SK-MEL-5 (cell line): ENCODE measurements around the gene TNRC18. TPM values are rescaled to one million over a fixed set of nuclear protein-coding genes. Genes with fewer than 3 reads are reported as not detected.
"Not testable (repeated sequence)": the region's sequence is repeated elsewhere in the genome, so short reads cannot be mapped to it uniquely, and the experiment has no call there.

Experiments used
- DNase-seq: peaks from one replicate; pipeline ENCODE4 v3.0.0-alpha.2; 2016; ENCODE audit warnings: low read depth, low spot score
- in situ Hi-C: cut with HindIII; loops from 2 replicates; pipeline ENCODE4 v1.10.0; 2016; ENCODE audit warnings: low sequenced_read_pairs, high pct_unique_total_duplicates, low pct_unique_long_range_greater_than_20kb
- total RNA-seq: library from RNA; depleted of rRNA; stranded (reverse); fragments of >200 nt; shearing (Covaris generic); gene quantifications from 2 replicates; pipeline ENCODE4 v1.2.3, GENCODE V29; 2014

TNRC18 gene
- total RNA-seq, 1 experiment from 2014 or later, result 40.8 TPM

DNA sequence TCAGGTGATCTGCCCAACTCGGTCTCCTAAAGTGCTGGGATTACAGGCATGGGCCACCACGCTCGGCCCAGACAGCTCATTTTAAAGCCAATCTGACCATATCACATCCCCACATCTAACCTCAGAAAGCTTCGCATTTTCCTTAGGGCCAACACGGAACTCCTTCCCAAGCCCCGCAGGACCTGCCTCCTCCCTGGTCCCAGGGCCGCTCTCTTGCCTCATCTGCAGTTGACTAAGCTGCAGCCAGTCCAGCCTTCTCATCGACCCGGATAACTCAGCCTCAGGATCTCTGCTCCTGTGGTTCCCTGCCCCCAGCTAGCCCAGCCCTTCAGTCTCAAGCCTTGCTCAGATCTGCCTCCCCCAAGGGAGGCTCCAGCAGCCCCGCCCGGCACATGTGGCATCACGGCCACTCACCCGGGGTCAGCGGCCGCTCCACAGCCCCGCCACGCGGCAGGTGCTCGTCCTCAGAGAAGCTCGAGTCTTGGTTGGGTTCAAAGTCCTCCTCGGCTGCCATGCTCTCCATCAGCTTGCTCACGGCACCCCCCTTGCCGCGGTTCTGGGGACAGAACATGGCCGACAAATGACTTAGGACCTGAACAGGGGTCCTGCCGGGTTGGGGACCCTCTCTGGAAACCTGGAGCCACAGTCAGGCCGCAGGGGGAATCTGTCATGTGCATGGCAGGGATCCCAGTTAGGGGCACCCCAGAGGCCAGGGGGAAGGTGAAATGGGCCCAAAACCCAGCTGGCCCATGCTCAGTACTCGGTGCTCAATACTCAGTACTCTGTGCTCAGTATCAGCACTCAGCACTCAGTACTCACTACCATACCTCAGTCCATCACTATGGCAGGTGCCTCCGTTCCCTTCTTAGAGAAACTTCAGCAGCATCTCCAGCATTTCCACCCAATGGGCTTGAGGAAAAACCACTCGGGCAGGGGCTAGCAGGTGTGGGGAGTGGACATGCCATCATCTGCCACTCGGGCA, 99.5 kb downstream of the TNRC18 start:
- in situ Hi-C loops, DNase-seq: not testable (repeated sequence)

DNA sequence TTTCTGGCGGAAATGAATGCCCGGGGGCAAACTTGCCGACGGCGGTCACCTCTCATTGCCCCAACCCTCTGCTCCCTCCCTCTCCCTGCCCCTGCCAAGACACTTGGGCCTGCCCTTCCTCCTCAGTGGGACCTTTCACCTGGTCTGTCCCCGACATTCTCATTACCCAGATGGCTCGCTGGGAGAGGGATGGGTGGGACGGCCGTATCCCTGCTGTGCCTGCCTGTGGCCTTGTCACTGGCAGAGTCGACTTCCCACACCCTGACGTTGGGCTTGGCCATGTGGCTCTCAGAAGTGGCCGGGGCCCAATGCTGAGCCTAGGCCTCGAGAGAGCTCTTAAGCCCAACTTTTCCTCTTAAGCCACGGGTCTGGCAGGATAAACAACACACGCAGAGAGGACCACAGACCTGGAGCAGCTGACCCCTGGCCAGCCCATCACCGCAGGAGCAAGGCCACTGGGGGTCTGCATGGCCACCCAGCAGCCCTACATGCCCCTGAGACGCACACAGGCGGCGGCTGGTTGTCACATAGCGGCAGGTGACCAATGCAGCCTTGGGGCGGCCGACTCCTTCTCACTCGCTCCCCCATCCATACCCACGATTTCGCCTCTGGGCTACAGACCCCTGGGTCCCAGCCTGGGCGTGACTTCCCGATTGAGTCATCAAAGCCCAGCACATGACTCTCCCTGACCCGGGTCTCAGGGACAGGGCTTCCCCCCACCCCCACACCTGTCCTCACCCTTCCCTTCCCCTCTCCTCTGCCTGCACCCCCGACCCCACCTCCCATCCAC, 100.8 kb downstream of the TNRC18 start:
- in situ Hi-C loops, result no loop called here
- DNase-seq, result no peak

DNA sequence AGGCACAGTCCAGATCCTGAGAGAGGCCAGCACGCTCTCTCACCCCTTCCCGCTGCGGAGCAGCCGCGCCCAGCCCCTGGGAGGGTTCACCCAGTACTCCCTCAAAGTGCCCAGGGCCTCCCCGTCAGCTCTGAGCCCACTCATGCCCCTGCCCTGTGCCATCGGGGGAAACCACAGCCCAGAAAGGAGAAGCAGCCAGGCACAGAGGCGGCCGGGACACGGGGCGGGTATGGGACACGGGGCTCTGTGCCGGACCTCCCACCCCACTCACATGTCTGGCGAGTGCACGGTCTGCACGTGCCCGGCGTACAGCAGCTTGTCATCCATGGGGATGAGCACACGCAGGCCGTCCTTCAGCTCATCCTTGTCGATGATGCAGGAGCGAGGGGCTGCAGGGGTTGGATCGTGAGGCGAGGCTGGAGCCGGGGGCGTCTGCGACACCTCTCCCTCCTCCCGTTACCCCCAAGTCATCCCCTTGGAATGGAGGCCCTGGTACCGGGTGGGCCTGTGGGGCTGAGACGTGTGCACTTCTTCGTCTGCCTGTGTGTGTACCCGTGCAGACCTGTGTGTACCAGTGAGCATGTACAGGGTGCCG, 102.7 kb downstream of the TNRC18 start:
- in situ Hi-C loops, result no loop called here
- no peak for DNase-seq

DNA sequence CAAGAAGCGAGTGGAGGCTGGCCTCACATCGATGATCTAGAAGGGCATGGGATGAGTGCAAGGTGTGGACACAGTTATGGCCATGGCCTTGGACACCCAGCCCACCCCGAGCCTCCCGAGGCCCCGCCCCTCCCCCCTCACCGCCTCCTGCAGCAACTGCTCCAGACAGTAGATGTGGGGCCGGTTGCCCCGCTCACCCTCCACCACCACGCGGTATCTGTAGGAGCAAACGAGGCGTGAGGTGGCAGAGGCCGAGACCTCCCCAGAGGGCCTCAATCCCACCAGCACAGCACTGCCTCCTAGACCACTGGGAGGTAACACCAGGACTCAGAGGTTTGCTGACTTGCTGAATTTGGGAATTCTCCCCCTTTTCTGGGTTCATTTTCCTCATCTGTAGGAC, 103.2 kb downstream of the TNRC18 start:
- in situ Hi-C loops, result no loop called here
- no peak for DNase-seq

DNA sequence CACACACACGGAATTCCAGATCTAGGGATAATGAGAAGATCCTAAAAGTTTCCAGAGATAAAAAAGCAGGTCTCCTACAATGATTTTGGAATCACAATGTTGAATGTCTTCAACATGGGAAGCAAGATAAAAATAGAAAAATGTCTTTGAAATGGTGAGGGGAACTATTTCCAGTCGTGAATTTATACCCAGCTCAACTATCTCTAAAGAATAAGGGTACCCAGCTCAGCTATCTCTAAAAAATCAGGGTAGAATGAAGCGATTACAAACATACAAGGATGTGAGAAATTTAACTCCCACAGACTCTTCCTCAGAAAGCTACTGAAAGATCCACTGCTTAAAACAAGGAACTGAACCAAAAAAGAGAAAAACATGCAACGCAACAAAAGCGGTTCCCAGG, 105.0 kb downstream of the TNRC18 start:
- DNase-seq, in situ Hi-C loops: not testable (repeated sequence)

DNA sequence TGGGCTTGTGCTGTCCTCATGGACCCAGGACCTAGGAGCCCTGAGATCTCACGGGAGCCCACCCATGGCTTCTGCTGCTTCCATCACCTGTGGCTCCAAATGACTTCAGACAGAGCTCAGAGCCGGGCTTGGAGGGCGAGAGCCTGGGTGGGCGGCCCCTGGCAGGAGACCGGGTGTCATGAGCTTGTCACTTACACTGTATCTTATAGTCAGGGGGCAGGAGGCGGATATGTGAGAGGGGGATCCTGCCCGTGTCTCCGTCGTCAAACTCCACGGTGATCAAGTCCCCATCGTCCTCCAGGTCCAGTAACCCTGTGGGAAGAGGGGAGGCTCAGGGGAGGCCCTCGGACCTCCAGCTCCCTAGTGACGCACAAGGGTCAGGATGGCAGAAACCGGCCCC, 107.9 kb downstream of the TNRC18 start:
- in situ Hi-C loops, result no loop called here
- DNase-seq, result no peak

DNA sequence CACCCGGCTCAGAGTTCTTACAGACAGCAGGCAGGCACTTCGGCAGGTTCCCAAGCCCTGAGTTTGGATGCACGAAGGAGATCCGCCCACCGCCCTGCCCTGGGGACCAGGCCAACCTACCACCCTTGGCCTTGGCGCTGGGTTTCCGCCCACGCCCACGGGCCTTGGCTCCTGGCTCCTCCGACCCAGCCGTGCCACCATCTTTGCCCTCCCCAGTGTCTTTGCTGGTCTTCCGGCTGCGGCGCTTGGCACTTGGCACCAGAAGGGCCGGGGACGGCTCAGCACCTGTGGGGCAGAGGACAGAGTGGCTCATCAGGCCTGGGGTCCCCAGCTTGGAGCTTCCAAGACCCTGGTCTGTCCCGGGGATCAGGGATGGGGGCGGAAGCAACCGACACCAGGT, 108.8 kb downstream of the TNRC18 start:
- in situ Hi-C loops, result no loop called here
- DNase-seq, result no peak

DNA sequence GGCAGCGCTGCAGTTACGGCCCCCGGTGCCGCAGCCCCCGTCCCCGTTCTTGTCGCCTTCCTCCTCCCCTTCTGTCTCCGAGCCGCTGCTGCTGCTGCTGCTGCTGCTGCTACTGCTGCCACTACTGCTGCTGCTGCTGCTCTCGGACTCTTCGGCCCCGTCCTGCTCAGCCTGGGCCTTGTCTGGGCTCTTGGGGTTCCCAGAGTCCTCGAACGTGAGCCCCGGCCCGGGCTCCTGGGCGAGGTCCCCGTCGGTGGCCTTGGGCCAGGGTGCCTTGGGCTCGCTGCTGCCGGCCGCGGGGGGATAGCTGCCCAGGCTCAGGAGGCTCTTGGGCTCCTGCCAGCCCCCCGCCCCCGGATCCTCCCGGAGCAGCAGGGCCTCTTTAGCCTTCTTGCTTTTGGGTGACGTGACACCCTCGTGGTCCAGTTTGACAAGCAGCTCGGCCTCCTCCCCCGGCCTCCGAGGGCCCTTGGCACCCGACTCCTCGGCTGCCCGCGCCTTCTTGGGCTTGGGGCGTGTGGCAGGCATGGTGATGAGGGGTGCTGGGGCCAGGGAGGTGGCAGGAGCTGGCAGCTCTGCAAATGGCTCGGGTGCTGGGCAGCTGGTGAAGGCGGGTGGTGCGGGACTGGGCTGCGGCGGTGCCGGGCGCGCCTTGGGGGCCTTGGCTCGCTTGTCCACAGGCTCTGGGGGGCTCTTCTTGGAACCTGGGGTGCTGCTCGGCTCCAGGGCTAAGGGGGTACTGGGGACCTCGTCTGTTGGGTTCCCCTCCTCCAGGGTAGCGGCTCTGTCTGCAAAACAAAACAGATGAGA, 110.4 kb downstream of the TNRC18 start:
- in situ Hi-C loops, DNase-seq: not testable (repeated sequence)

DNA sequence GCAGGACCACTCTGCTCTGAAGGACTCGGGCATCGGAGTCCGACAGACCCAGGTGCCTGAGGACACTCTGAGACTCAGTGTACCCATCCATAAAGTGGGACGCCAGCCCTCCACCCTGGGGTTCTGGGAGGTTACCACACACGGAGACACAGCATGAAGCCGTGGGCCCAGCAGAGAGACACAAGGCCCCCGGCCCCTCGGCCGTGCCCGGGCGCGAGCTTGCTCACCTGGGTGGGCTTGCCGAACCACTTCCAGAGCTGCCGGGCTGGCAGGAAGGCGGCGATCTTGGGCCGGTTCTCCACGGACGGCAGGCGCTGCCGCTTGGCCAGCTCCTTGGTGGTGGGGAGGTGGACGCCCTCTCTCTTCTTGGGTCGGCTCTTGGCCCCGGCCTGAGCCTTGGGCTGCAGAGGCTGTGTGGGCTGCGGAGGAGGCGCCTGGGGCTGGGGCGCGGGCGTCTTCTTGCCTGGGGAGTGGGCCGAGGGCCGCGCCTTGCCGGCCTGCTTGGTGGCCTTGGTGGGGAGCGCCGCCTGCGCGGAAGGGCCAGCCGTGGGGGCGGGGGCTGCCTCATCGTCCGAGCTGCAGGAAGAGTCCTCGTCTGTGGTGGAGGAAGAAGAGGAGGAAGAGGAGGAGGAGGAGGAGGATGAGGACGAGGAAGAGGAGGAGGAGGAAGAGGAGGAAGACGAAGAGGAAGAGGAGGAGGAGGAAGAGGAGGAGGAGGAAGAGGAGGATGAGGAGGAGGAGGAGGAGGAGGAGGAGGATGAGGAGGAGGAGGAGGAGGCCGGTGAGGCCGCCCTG, 111.2 kb downstream of the TNRC18 start:
- in situ Hi-C loops, DNase-seq: not testable (repeated sequence)

DNA sequence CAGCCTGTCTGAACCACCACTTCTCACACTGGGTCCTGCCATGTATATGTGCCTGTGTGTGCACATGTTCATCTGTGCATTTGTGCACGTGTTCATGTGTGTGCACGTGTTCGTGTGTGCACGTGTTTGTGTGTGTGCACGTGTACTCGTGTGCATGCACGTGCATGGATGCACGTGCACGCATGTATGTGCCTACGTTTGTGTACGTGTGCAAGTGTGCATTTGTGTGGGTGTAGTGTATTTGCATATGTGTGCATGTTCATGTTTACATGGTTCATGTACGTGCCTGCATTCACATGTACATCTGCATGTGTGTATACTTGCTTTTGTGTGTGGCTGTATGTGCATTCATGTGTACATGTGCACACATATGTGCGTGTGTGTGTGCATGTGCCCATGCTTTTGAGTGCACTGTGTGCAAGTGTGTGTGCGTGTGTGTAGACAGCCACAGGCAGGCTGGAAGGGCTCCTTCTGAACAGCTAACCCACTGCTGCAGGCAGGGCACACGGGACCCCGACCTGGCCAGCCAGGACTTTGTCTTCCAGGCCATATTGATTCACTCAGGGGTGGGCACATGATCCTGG, 112.7 kb downstream of the TNRC18 start:
- in situ Hi-C loops, result no loop called here
- DNase-seq, result no peak

DNA sequence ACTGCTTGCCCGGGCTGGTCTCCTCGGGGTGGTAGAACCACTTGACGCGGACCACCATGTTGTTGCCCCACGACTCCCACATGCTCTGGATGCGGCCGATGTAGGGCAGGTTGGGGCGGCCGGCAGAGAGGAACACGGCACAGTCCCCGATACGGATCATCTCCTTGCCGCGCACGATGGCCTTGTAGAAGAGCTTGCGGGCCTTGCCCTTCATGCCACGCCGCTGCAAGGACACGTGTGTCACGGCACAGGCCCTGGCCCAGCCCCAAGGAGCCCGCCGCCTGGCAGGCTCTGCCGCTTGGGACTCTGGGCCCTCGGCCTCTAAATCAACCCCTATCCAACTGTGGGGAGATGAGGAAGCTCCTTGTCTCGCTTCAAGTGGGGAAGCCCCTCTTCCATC, 114.5 kb downstream of the TNRC18 start:
- in situ Hi-C loops, result no loop called here
- DNase-seq, result no peak

DNA sequence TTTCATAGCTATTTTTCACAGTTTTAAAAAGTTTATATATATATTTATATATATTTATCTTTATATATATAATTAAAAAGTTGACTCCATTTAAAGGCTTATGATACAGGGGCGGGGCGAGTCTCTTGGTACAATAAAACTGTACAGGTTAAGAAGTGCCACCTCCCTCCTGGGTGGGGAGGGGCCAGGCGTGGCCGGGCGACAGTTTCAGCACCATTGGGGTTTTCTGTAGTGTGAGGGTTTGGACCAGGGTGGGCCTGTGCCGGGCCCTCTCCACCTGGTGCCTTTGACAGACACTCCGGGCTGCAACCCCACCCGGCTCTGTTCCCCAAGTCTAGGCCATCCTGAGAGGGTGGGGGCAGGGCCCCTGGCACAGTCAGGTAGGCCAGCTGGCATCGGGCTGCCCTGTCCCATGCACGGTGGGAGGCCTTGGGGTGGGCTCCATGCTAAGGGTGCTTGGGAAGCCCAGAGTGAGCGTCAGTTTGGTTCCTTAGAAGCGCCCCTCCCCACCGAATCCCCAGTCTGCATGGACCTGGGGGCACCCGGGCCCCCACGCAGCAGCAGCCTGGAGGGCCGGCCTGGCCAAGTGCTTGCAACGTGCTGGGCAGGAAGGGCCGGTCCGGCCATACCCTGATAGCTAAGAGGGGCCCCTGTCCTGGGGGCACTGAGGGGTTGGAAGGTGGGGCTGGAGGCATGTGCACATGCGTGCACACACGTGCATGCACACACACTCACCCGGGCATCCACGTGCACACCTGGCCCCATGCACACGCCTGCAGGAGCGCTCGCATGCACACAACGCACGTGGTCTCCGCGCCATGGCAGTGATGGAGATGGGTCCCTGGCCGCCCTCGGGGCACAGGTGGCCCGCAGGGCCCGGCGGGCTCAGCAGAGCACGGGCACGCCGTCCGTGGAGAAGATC, 116.2 kb downstream of the TNRC18 start:
- in situ Hi-C loops, DNase-seq: not testable (repeated sequence)

DNA sequence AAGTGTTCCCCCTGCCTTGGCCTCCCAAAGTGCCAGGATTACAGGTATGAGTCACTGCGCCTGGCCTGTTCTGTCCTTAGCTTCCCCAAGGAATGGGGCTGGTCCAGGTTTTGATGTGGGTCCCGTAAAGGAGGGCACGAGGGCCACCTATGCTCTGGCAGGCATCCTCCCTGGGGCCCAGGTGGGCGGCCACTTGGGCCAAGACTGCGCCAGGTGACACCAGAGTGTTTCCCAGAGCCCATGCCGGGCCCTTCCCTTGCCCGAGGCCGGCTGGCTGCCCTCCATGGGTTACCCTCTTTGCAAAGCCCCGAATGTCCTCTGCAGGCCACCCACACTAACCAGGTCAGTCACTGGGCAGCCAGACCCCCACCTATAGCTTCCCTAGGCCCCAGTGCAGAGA, 118.6 kb downstream of the TNRC18 start:
- DNase-seq, in situ Hi-C loops: not testable (repeated sequence)

DNA sequence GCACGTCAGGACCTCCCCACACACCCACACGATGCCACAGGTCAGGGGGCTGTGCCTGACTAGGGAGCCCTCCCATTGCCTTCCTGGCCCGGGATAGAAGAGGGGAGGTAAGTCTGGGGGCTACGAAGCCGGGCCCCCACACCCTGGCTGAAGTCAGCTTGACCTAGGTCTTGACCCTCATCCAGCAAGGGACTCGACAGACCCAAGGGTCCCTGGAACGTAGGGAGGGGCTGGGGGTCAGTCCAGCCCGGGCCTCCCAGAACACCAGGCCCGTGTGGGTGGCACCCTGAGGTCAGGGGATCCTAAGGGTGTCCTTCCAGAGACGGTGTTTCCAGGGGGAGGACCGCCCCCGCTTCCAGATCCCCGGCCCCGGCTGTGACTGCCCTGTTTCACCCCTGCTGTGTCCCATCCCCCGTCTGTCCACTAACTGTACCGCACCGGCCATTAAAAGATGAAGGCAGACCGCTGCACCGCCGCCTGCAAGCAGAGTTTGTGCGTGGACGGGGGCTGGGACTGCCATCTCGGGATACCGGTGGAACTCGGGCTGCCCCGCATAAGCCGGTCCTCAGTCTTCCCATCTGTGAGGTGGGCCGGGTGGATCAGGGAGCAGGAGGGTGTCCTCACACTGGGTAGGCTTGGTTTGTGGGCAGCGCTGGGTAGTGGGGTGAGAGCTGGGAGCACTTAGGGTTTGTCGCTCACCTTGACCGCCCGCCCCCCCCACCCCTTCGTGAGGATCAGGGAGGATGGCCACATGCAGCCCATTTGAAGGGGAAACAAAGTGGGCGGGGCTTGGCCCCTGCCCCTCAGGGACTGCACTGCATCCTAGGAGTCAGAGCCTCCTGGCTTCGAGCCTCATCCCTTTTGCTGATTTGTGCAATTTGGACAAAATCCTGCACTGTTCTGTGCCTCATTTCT, 119.8 kb downstream of the TNRC18 start:
- in situ Hi-C loops, result no loop called here
- DNase-seq, result no peak

DNA sequence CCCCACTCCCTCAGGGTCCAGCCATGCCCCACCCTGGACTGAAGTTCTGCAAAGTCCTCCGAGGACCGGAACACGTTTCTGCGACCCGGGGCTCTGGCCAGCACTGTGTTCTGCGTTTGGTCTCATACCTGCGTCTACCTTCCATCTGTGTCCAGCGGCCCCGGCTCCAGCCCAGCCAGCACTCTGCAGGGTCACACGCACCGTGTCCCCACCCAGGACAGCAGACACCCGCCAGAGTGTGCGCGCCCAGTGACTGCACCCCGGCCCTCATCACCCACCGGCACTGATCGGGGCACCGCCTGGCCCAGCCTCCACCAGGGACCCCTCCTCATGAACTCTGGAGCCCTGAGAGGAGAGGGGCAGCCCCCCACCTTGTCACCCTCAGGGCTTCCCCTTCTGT, 120.6 kb downstream of the TNRC18 start:
- in situ Hi-C loops, result no loop called here
- DNase-seq, result no peak
